ENCODE results near the gene ISY1. TPM values are rescaled to one million over a fixed set of nuclear protein-coding genes. Genes with fewer than 3 reads are reported as not detected.

The ISY1 gene
- total and polyA plus RNA-seq, 7 donors: 18.0 to 31.2 (median 25.2) TPM

DNA sequence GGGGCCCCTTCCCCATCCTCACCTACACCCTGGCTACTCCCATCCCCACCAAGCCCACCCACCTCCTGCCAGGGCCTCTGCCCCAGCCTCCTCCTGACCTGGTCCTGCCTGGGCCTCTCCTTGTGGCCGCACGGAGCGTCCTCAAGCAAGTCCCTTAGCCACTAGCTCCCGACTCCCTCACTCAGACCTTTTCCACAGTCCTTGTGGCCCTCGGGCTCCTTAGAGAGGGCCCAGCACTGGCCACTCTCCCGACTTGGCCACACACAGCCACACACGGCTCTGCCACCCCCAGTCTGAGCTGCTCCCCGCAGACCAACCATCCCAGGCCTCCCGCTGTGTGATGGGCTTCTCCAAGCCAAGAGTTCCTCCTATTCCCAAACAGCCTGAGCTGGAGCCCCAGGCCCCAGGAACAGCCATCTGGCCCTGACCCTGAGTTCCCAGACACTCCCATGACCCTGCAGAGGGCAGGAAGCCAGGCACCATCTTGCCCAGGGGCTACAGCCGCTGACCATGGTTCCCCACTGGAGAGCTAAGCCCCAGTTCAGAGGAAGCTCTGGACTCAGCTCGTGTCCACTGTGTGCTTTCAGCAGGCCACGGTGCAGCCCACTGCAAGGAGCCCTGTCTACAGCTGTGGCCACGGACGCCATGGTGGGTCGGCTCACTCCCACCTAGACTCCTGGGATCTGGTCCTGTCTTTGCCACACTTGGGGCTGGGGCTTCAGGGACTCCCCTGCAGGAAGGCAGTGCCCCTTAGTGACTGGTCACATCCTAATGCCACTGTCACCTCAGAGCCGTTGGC is 32.3 kb downstream of the ISY1 start:
- H3K9me3 ChIP-seq: no peaks in the 10 kb centered on the region
- no peaks in the 10 kb centered on the region for H3K27me3 ChIP-seq
- no peak for DNase-seq
- no peak for TF ChIP-seq EP300 (IDR thresholded peaks at IDR 0.05)
- H3K4me1 ChIP-seq: peaks cover 0 to 1% (median 0%) of the 10 kb centered on the region in 4 donors
- no peak overlapping the region for H3K4me3 ChIP-seq
- H3K36me3 ChIP-seq: peaks cover 17 to 65% (median 40%) of the 10 kb centered on the region in 4 donors
- intact Hi-C loops (cut with DNase I): no loop called here
- 94 to 96% methylated on average over 16 of the region's 16 CpGs for WGBS, 2 donors
- H3K27ac ChIP-seq: no peak overlapping the region

- peaks cover 6 to 47% (median 24%) of the 10 kb centered on the region in 4 donors for H3K36me3 ChIP-seq
- no peak overlapping the region for H3K27ac ChIP-seq
- intact Hi-C loops (cut with DNase I): no loop called here
- WGBS, 2 donors: 86 to 87% methylated on average over 9 of the region's 9 CpGs
- H3K9me3 ChIP-seq: no peaks in the 10 kb centered on the region
- TF ChIP-seq POLR2A (IDR thresholded peaks at IDR 0.05) (no peak), EP300 (IDR thresholded peaks at IDR 0.05) (no peak), POLR2AphosphoS5 (IDR thresholded peaks at IDR 0.05) (no peak), CTCF (IDR thresholded peaks at IDR 0.05) (no peak)
- no peaks in the 10 kb centered on the region for H3K27me3 ChIP-seq
- peaks cover 0 to 10% (median 6%) of the 10 kb centered on the region in 4 donors for H3K4me1 ChIP-seq
- H3K4me3 ChIP-seq: no peak overlapping the region
- DNase-seq: no peak
Observed at GRCh38 chr3:129126726-129127280, 34.1 kb downstream of the ISY1 start.

GRCh38 chr3:129123314-129124060 is 37.4 kb downstream of the ISY1 start:
- intact Hi-C loops (cut with DNase I): loop anchor here (5.0 kb wide), 1 partner anchor 124 kb away; the partner anchor contains the start of gene COPG1
- H3K9me3 ChIP-seq: no peaks in the 10 kb centered on the region
- H3K4me3 ChIP-seq: no peak overlapping the region

GRCh38 chr3:129122412-129123011 is 38.4 kb downstream of the ISY1 start:
- H3K27me3 ChIP-seq: no peaks in the 10 kb centered on the region
- H3K9me3 ChIP-seq: no peaks in the 10 kb centered on the region
- DNase-seq: no peak
- H3K36me3 ChIP-seq: peaks cover 0 to 4% (median 0%) of the 10 kb centered on the region in 4 donors
- H3K4me3 ChIP-seq: peak overlapping the region; percentile 67 to 93 (median 72)
- 73 to 75% methylated on average over 18 of the region's 18 CpGs for WGBS, 2 donors
- peaks cover 0 to 31% (median 27%) of the 10 kb centered on the region in 4 donors for H3K4me1 ChIP-seq
- intact Hi-C loops (cut with DNase I): loop anchor here (5.0 kb wide), 1 partner anchor 125 kb away; the partner anchor contains the start of gene COPG1
- TF ChIP-seq POLR2A (IDR thresholded peaks at IDR 0.05): no peak
- no peak for TF ChIP-seq CTCF (IDR thresholded peaks at IDR 0.05)
- no peak for TF ChIP-seq POLR2AphosphoS5 (IDR thresholded peaks at IDR 0.05)
- TF ChIP-seq EP300 (IDR thresholded peaks at IDR 0.05): no peak
- H3K27ac ChIP-seq: peak overlapping the region; percentile 87 to 94 (median 94)

More at GRCh38 chr3:129123314-129124060, 37.4 kb downstream of the ISY1 start:
- Histone ChIP-seq H3K36me3 (peaks cover 0 to 14% (median 2%) of the 10 kb centered on the region in 4 donors), H3K27ac (peak overlapping the region; percentile 87 to 94 (median 94)), H3K27me3 (no peaks in the 10 kb centered on the region), H3K4me1 (peaks cover 0 to 31% (median 27%) of the 10 kb centered on the region in 4 donors)
- DNase-seq: no peak
- 36 to 48% methylated on average over 5 of the region's 5 CpGs for WGBS, 2 donors
- no peak for TF ChIP-seq CTCF (IDR thresholded peaks at IDR 0.05)
- TF ChIP-seq EP300 (IDR thresholded peaks at IDR 0.05): no peak
- TF ChIP-seq POLR2A (IDR thresholded peaks at IDR 0.05): no peak
- TF ChIP-seq POLR2AphosphoS5 (IDR thresholded peaks at IDR 0.05): no peak

All from sigmoid colon (tissue), 7 donors.